Fibroblast of lung (primary cell): ENCODE data around the gene KIF1A.

Source experiments
- CTCF ChIP-seq, 2 donors: IDR thresholded peaks in 1 of 2; conservative IDR thresholded peaks in 1 of 2; 1 replicate in 1 of 2; 2 replicates in 1 of 2; pipeline ENCODE4 v1.5.1; 2011 to 2012; ENCODE audit warnings: low read length in 2 of 2, control low read depth in 1 of 2, inconsistent platforms in 1 of 2, low read depth in 1 of 2, mild to moderate bottlenecking in 1 of 2
- EZH2 ChIP-seq: IDR thresholded peaks from 2 replicates; pipeline ENCODE4 v1.5.1; 2012; ENCODE audit warnings: low read length, control low read depth, mild to moderate bottlenecking; ENCODE audit errors: missing control alignments

GRCh38 chr2:240832205-240832727 lies 12.2 kb upstream of the KIF1A start:
- TF ChIP-seq CTCF (conservative IDR thresholded peaks at IDR 0.05 in 1 of 2, IDR thresholded peaks at IDR 0.05 in 1 of 2; ENCODE audit: low read depth in 1 of 2, low read length in 2 of 2) (no peak), EZH2 (no peak)
